Sigmoid colon (tissue), 7 donors: ENCODE data around the gene CDKL5. TPM values are rescaled to one million over a fixed set of nuclear protein-coding genes. Genes with fewer than 3 reads are reported as not detected.

Source experiments
- DNase-seq: peaks from one replicate; pipeline ENCODE4 v3.0.0-alpha.2; 2019
- H3K27ac ChIP-seq, 4 donors: fragments of 200-600 bp; sonication (generic); one replicate each; pipeline ENCODE4 v1.5.1; 2016 to 2019; ENCODE audit warnings: mild to moderate bottlenecking in 1 of 4
- H3K27me3 ChIP-seq, 3 donors: fragments of 200-600 bp; sonication (generic); one replicate each; pipeline ENCODE4 v1.5.1; 2019; ENCODE audit warnings: mild to moderate bottlenecking in 1 of 3
- H3K36me3 ChIP-seq, 4 donors: fragments of 200-600 bp; sonication (generic); one replicate each; pipeline ENCODE4 v1.5.1; 2016 to 2019
- H3K4me1 ChIP-seq, 4 donors: fragments of 200-600 bp; sonication (generic); one replicate each; pipeline ENCODE4 v1.5.1; 2017 to 2019
- H3K4me3 ChIP-seq, 4 donors: fragments of 200-600 bp; sonication (generic); one replicate each; pipeline ENCODE4 v1.5.1; 2017 to 2019; ENCODE audit warnings: mild to moderate bottlenecking in 2 of 4, moderate library complexity in 1 of 4
- H3K9me3 ChIP-seq, 4 donors: fragments of 200-600 bp in 3 of 4; sonication (generic) in 3 of 4; one replicate each; pipeline versions ENCODE4 v1.5.1 to v1.6.1; 2013 to 2019
- CTCF ChIP-seq, 4 experiments: fragments of 450-650 bp in 3 of 4; fragments of 200-600 bp in 1 of 4; IDR thresholded peaks; one replicate each; pipeline ENCODE4 v1.5.1; 2016 to 2019; ENCODE audit warnings: antibody characterized with exemption in 4 of 4, mild to moderate bottlenecking in 3 of 4, moderate library complexity in 2 of 4
- EP300 ChIP-seq, 4 donors: sonication (generic); formaldehyde crosslinking; IDR thresholded peaks; one replicate each; pipeline ENCODE4 v1.6.1; 2017; ENCODE audit warnings: antibody characterized with exemption in 4 of 4
- POLR2A ChIP-seq, 2 donors: fragments of 450-650 bp; IDR thresholded peaks; one replicate each; pipeline ENCODE4 v1.6.1; 2016; ENCODE audit warnings: antibody characterized with exemption in 2 of 2, mild to moderate bottlenecking in 2 of 2, moderate library complexity in 2 of 2
- POLR2AphosphoS5 ChIP-seq, 4 donors: sonication (generic); formaldehyde crosslinking; IDR thresholded peaks; one replicate each; pipeline ENCODE4 v1.6.1; 2017; ENCODE audit warnings: antibody characterized with exemption in 4 of 4
- whole genome bisulfite sequencing, 2 donors: extraction: QIAGEN DNeasy Blood & Tissue Kit; methylation state at CpG; one replicate each; pipeline ENCODE4 v1.1.7; 2013; 5-methylcytosine and 5-hydroxymethylcytosine counted together
- intact Hi-C: fragments of 100-400 bp; cut with DNase I; formaldehyde crosslinking; loops from one replicate; pipeline ENCODE4 v1.15.1; 2023
- polyA plus RNA-seq, 3 donors: library from polyadenylated mRNA; stranded (reverse); fragments of 200-250 nt; gene quantifications; one replicate each; pipeline ENCODE4 v1.2.3, GENCODE V29; 2013
- total RNA-seq, 4 donors: library from RNA; depleted of rRNA; stranded (reverse); fragments of >200 nt; gene quantifications; one replicate each; pipeline ENCODE4 v1.1.0, GENCODE V29; 2016
- donor health status: healthy with polysubstance abuse.
- donor health status: Bipolar disorder and iron deficiency.
- donor health status: healthy.

The CDKL5 gene
- total and polyA plus RNA-seq, 7 donors, result 0.46 to 8.9 (median 5.2) TPM

DNA sequence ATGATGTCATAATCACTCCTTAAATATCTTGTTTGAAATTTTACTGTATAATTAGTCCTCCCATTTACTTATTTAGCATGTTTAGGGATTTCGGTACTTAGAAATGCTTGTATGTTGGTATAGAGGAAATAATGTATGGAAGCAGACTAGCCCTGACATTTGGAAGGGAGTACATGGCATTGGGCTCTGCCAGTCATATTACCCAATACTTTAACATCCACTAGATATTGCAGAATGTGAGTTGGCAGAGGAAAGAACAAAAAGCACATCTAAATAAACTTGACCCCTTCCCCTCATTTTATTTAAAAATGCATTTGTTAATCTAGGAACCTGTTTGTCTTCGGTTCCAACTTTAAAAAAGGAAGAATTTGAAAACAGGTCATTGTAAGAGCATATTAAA is 168.7 kb downstream of the CDKL5 start:
- Histone ChIP-seq H3K4me1 (no peaks in the 10 kb centered on the region), H3K9me3 (no peaks in the 10 kb centered on the region), H3K27ac (no peak overlapping the region), H3K4me3 (no peak overlapping the region), H3K27me3 (no peaks in the 10 kb centered on the region), H3K36me3 (no peaks in the 10 kb centered on the region)
- intact Hi-C loops, result no loop called here
- no peak for DNase-seq
- 96 to 97% methylated on average over 2 of the region's 2 CpGs for WGBS, 2 donors
- no peak for TF ChIP-seq POLR2A (IDR thresholded peaks at IDR 0.05)
- TF ChIP-seq EP300 (IDR thresholded peaks at IDR 0.05), result no peak
- no peak for TF ChIP-seq CTCF (IDR thresholded peaks at IDR 0.05)

- 84 to 86% methylated on average over 4 of the region's 4 CpGs for WGBS, 2 donors
- no peak for DNase-seq
- no peak for TF ChIP-seq CTCF (IDR thresholded peaks at IDR 0.05)
- TF ChIP-seq POLR2AphosphoS5 (IDR thresholded peaks at IDR 0.05), result no peak
- TF ChIP-seq EP300 (IDR thresholded peaks at IDR 0.05), result no peak
- TF ChIP-seq POLR2A (IDR thresholded peaks at IDR 0.05), result no peak
- intact Hi-C loops, result no loop called here
- Histone ChIP-seq H3K9me3 (no peaks in the 10 kb centered on the region), H3K27ac (no peak overlapping the region), H3K36me3 (no peaks in the 10 kb centered on the region), H3K4me3 (no peak overlapping the region), H3K4me1 (no peaks in the 10 kb centered on the region), H3K27me3 (no peaks in the 10 kb centered on the region)
These were observed 170.7 kb downstream of the CDKL5 start for GRCh38 chrX:18596096-18596495.

DNA sequence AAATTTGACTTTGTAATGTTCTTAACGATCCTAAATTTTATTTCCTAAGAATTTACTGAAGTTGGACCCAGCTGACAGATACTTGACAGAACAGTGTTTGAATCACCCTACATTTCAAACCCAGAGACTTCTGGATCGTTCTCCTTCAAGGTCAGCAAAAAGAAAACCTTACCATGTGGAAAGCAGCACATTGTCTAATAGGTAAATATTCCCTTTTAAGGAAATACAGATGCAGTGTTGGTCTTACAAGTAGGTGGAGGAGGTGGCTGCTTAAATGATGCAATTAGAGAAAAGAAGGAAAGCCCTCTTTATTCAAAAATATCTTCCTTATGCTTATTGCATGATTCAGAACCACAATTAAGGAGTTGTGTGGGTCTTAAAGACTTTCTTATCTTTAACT is 173.0 kb downstream of the CDKL5 start:
- Histone ChIP-seq H3K27ac (no peak overlapping the region), H3K27me3 (no peaks in the 10 kb centered on the region), H3K4me3 (no peak overlapping the region), H3K4me1 (no peaks in the 10 kb centered on the region), H3K9me3 (no peaks in the 10 kb centered on the region), H3K36me3 (no peaks in the 10 kb centered on the region)
- intact Hi-C loops, result no loop called here
- DNase-seq, result no peak
- no peak for TF ChIP-seq POLR2A (IDR thresholded peaks at IDR 0.05)
- no peak for TF ChIP-seq CTCF (IDR thresholded peaks at IDR 0.05)
- no peak for TF ChIP-seq EP300 (IDR thresholded peaks at IDR 0.05)
- TF ChIP-seq POLR2AphosphoS5 (IDR thresholded peaks at IDR 0.05), result no peak
- WGBS, 2 donors, result 79 to 89% methylated on average over 2 of the region's 2 CpGs

DNA sequence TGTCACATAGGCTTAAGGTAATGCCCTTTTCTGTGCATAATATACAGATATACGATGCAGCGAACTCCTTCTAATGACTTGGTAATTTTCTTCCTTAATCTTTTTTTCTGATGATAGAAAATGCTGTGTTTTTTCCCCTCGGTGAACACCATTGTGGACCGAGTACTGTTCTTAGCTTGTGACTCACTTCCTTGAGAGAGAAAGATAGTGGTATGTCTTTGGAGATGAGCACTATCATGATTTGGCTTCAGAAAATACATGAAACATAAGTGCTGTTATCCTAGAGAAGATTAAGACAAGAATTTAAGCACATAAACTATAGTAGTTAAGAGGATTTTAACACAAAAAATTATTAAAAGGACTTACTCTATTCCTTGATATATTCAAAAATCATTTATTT is 182.6 kb downstream of the CDKL5 start:
- TF ChIP-seq POLR2A (IDR thresholded peaks at IDR 0.05) (no peak), POLR2AphosphoS5 (IDR thresholded peaks at IDR 0.05) (no peak), CTCF (IDR thresholded peaks at IDR 0.05) (no peak), EP300 (IDR thresholded peaks at IDR 0.05) (no peak)
- Histone ChIP-seq H3K27me3 (no peaks in the 10 kb centered on the region), H3K27ac (no peak overlapping the region), H3K4me1 (no peaks in the 10 kb centered on the region), H3K4me3 (no peak overlapping the region), H3K9me3 (no peaks in the 10 kb centered on the region), H3K36me3 (peaks cover 0 to 8% (median 0%) of the 10 kb centered on the region in 4 donors)
- WGBS, 2 donors, result 84 to 93% methylated on average over 4 of the region's 4 CpGs
- no peak for DNase-seq
- intact Hi-C loops, result no loop called here

DNA sequence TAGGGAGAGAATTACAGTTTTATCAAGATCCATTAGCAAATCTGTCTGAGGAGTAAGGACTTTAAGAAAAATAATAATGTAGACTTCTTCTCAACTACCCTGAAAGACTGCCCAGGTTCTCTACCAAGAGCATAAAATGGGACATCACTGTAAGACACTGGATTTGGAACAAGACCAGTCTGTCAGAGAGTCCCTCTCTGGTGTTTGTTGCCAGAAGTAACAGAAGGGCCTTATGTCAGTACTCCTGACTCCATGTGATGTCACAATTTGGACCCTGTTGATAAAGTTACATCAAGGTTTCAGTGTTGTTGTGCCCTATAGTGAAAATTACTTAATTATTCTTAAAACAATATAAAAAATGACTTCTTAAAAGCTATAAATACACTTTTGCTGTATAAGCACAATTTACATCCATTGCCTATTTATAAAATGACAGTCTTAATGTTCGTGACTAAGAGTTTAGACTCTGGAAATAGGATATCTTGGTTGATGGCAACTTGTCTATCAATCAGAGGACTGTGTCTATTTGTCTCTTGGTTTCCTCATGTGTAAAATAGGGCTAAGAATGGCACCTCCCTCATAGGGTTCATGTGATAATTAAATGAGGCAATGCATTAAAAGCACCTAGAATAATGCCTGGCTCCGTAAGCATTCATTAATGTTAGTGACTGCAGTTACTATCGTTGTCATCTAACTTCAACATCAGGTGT is 188.7 kb downstream of the CDKL5 start:
- intact Hi-C loops, result no loop called here
- WGBS, 2 donors, result 94 to 99% methylated on average over 3 of the region's 3 CpGs
- H3K9me3 ChIP-seq, result no peaks in the 10 kb centered on the region
- no peak overlapping the region for H3K4me3 ChIP-seq
- H3K27me3 ChIP-seq, result no peaks in the 10 kb centered on the region
- no peak overlapping the region for H3K27ac ChIP-seq
- DNase-seq, result no peak
- no peaks in the 10 kb centered on the region for H3K36me3 ChIP-seq
- TF ChIP-seq CTCF (IDR thresholded peaks at IDR 0.05) (no peak), POLR2AphosphoS5 (IDR thresholded peaks at IDR 0.05) (no peak), EP300 (IDR thresholded peaks at IDR 0.05) (no peak), POLR2A (IDR thresholded peaks at IDR 0.05) (no peak)
- no peaks in the 10 kb centered on the region for H3K4me1 ChIP-seq
